SK-N-MC (cell line): ENCODE results near the gene SOS1.

Experiments
- EZH2 ChIP-seq: fragments of 200-600 bp; sonication (generic); IDR thresholded peaks from one replicate; pipeline ENCODE4 v1.6.1; 2017; ENCODE audit warnings: antibody characterized with exemption
- POLR2AphosphoS5 ChIP-seq: IDR thresholded peaks from 2 replicates; pipeline ENCODE4 v1.6.1; 2012; ENCODE audit warnings: mild to moderate bottlenecking, low read depth, low read length, borderline replicate concordance

- TF ChIP-seq EZH2 = no peak
- TF ChIP-seq POLR2AphosphoS5 = no peak
Measured at GRCh38 chr2:38973266-38973665, 147.6 kb downstream of the SOS1 start.
